NCI-H2171 (cell line): ENCODE results near the gene NXT1.

ENCODE experiments used
- DNase-seq: peaks from one replicate; lab custom pipeline; 2025; lab: John Stamatoyannopoulos, UW

Gene NXT1

DNA sequence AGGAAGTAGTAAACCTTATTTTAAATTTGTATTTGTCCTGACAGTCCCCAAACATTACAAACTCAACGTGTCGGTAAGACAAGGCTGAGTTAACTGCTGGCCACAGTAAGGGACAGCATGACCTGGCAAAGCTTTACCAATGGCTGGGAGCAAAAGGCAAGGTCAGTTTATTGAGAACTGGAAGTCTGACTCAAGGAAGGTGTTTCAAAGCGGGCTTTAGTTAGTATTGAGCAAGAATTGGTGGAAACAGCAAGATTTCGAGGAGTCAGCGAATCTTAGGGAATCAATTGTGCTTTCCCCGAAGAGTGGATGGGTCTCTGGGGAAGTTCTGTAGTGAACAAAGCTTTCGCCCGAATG, 10.5 kb downstream of the NXT1 start:
- no peak for DNase-seq

DNA sequence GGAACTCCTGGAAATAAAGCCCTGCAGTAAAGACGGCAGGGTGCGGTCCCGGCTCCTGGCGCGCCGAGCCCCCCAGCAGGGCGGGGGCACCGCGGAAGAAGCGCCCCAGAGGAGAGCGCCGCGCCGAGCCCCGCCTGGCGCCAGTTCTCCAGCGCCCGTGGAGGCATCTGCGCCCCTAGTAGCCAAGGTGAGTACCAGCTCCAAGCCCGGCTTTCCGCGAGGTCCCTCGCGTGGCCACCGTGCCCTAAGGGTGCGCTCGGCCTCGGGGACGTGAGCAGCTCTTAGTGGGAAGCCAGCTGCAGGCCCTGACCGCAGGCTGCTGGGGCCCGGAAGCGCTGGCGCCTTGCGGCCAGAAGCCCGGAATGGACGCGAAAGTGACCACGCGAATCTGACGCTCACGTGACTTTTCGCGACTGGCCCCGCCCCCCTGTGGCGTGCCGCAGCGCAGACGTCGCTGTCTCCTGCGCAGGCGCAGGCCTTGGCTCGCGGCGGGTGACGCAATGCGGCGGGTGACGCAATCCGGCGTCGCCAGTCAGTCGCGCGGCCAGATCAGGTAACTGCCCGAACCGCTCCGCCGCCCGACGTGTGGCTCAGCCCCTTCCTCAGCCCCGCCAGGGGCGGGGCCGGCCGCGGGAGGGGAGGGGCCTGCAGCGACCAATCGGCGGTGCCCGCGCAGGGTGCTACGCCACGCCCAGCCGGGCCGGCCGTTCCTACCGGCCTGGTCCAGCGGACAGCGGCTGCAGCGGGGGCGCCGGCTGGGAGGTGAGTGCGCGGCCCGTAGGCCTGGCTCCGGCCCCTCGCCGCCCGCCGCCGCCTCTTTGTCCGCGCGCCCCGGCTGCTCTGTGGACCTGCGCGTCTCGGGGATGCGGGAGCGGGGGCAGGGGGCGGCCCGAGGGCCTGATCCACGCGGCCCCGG, 11.1 kb downstream of the NXT1 start, which contains the start of gene GZF1:
Gene GZF1, plus strand, starts transcription at position 707 of the 916 bp plus-strand sequence. CDS start 2,202 bp downstream, outside the sequence.
- peak; percentile 98 for DNase-seq

DNA sequence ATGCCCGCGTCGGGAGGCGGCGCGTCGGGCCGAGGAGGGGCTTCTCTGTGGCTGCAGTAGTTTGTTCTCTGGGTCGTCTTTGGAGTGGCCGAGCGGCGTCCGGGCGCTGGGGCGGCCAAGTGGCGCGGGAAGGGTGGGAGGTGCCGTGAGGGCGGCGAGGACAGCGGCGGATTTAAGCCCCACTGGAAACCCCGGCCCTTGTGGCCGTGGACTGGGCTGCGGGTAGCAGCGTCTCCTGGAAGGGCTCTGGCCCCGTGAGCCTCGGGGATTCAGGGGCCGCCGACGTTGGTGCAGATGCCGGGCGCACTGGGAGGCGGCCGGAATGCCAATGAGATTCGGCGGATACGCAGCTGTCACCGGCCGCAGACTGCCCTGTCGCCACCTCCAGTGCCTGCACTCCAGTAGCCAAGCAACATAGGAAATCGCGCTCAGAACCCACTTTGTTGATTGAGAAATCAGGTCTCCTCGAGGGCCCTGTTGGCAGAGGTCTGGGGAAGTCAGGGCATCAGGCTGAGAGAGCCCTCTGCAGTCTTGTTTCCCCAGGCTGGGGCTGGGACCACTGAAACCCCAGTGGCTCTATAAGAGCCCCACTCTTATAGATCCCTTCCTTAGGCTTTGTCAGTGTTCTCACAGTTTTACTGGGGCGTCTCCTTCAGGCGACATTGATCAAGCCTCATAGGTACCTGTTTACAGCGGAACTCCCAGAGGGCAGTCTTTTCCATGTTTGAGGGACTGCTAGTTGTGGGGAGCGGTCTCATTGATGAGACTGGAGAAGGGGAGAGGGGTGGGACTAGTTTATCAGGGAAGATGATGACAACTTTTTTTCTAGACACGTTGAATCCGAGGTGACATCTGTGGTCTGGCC, 12.0 kb downstream of the NXT1 start:
- DNase-seq: no peak

DNA sequence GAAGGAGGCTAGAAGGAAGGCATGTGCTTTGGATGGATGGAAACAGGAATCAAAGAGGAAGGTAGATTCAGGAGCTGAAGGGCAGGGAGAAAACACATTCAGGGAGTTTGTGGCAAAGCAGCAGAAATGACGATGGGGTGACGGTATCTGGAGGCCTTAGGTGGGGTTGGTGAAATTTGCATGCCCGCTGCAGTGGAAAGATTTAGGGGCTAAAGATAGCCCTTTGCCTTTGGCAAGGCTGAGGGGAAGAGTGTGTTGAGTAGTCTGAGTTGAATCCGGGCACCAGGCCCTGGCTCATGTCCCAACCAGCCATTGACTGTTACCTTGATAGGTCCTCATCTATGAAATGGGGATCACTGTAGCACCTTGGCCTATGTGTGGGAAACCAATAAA, 12.7 kb downstream of the NXT1 start:
- DNase-seq: no peak

DNA sequence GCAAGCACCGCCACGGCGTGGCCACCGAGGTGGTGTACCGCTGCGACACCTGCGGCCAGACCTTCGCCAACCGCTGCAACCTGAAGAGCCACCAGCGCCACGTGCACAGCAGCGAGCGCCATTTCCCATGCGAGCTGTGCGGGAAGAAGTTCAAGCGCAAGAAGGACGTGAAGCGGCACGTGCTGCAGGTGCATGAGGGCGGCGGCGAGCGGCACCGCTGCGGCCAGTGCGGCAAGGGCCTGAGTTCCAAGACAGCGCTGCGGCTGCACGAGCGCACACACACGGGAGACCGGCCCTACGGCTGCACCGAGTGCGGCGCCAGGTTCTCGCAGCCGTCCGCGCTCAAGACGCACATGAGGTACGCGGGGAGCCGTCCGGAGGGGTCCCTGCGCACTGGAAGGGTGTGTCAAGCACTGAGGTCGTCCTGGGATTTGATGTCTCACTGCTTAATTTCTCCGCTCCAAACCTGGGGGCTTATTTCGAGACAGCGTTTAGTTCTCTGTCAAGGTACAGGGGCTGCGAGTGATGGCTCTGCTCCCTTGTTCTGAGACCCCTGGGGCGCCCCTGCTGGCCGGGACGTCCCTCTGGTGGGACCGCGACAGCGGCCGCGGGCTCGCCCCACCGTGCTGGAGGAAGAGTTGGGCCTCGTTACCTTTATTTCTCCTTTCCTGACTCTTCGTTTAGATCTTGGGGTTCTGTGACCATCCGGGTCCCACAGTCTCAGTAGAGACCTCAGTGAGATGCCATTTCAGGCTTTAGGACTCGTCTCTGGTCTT, 15.0 kb downstream of the NXT1 start:
- DNase-seq: no peak

DNA sequence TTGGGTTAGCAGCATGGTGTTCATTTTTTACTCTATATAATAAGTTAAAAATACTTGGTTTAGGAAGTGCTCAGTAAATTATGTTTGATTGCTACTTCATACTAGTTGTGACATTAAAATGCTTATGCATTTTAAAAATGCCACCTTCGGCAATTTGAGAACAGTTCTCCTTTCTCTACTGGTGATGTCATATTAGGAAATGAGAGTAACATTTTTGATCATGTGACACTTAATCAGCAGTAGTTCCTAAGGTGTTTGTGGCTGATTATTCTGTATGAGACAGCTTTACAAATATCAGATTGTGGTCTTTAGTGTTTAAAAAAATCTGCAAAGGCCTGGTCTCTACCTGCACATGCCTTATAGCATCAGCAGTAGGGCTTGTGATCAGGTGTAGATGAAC, 15.8 kb downstream of the NXT1 start:
- DNase-seq: no peak

DNA sequence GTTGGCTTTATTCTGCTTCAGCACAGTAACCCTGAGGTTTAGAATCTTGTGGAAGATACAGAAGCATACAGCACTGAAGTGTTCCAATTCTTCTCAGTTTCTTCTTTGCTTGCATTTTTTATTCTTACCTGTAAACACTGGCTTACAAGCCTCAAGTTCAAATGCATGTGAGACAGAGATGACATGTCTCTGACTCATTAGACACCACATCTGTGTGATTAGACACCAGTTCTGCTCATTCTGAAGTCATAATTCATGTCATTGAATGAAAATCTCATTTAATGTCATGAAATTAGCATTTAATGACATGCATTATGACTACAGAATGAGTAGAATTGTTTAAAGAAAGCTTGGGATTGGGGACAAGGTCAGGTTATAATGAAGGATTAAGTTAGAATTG, 17.2 kb downstream of the NXT1 start:
- DNase-seq: no peak

DNA sequence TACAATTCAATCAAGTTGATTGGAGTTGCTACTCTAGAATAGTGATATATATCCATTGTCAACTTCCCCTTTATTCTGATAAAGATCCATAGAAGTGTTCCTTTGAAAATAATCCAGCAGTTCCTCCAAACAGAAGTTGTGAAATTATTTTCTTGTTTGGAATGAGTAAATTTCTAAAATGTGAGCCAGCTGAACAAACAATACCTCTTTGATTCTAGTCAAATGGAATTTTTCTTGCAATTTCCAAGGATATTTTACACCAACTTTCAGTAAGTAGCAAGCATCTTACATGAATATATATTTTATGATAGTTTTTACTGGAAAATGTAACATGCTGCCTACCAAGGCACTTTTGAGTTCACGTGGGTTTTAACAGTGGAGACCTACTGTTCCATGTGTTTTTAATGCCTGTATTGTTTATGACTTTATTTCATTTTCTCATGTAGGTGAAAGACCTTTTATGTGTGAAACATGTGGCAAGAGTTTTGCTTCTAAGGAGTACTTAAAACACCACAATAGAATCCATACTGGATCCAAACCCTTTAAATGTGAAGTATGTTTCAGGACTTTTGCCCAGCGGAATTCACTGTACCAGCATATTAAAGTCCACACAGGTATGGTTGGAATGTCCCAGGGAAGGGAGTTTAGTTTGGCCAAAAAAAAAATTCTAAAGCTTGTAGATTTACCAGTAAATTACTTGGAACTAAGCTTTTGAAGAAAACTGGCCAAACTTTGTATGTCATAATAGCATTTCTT, 17.9 kb downstream of the NXT1 start:
- no peak for DNase-seq

DNA sequence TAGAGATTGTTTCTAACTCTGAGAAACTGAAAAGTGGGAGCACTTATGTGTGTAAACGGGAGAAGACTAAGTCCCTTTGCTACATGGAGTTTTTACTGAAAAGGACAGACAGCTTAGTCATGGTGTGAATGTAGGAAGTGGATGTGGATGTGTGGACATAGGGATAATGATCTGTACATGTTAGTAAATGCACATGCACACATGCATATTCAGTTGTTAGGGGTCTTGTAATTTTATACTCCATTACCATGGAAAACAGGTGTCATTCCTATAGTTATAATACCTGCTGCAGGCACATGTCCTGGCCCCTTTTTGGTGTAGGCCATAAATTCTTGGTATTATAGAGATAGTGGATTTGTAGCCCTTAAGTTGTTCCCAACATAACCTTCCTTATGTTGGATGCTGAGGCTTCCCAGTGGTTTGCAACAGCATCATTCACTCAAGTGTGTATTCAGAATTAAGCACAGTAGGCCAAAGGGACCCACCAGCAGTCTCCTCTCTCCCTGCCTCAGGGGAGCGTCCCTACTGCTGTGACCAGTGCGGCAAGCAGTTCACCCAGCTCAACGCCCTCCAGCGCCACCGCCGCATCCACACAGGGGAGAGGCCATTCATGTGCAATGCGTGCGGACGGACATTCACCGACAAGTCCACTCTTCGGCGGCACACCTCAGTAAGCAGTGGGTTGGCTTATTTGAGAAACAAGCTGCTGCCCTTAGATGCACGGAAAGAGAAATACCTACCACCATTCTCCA, 18.7 kb downstream of the NXT1 start:
- no peak for DNase-seq

DNA sequence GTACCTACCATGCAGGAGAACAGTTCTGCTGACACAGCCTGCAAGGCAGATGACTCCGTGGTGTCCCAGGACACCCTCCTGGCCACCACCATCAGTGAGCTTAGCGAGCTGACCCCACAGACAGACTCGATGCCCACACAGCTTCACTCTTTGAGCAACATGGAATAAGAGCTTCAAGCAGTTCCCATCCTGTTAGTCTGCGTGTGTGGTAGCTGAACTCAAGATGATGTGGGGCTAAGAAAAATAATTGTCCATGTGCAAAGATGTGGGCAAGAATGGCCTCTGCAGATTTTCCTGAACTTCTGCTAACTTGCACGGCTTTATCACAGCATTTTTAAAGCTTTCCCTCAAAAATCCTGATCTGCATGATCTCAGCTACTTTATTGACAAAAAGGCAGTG, 19.7 kb downstream of the NXT1 start:
- no peak for DNase-seq

DNA sequence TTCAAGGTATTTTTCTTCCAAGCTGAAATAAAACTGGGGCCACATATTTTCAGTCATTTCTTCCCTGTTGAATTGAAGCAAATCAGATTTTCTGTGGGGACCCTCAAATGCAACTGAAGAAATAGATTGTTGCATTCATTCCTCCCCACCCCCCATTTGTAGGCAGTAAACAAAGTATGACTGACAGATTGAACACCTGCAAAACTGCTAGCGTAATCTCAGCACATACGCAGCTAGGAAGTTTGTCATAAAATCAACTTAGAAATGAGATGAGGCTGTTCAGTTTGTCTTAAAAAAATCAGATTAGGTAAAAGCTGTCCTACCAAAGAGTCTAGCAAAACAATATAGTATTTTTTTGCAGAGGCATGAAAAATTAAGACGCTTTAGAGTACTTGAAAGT, 20.3 kb downstream of the NXT1 start:
- no peak for DNase-seq

DNA sequence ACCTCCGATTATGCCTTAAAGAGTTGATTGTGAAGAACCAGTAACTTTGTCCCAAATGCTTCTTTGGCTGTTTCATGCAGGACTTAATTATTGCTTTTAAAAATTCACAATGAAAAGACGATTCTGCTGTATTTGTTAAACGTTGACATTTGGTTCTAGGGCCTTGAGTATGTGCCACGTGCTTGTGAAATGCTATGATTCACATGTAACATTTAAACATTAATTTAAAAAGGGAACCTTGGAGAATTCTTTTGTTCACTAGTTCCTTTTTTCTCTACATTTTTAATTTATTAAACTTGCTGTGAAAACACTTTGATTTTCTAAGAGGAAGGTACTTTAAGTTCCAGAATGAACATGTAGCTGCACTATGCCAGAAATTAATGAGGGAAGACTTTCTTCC, 20.9 kb downstream of the NXT1 start:
- DNase-seq: no peak

DNA sequence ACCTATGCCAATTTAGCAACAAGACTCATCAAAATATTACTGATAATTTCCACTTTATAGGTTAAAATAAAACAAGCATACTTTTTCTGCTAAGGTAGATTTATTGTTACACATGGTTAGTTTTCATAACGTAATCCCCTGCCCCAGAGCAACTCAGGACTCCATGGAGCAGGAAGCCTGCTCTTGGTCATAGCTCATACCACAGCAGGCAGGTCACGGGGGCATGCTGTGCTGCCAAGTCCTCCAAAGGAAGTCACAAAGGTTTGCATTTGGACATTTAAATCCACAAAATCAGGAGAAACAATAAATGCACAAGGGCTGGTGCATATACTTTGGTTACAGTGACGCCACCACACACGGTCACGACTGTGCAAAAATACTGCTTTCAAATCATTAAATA, 23.9 kb downstream of the NXT1 start:
- no peak for DNase-seq

DNA sequence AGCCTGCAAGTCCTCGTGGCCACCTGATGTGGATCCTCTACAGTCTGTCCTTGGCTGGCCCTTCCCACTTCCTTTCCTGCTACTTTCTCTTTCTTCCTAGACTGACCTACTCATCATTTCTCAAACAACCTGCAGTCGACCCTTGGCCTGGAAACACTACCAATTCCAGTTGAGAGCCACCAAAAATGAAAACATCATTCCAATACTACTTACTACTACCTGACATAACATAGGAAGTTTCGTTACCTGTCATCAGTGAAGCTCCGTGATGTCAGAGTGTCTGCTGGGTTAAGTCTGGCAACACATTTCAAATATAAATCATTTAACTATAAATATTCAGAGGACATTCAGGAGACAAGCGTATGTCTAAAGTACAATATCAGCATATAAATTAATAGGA, 25.2 kb downstream of the NXT1 start:
- no peak for DNase-seq

DNA sequence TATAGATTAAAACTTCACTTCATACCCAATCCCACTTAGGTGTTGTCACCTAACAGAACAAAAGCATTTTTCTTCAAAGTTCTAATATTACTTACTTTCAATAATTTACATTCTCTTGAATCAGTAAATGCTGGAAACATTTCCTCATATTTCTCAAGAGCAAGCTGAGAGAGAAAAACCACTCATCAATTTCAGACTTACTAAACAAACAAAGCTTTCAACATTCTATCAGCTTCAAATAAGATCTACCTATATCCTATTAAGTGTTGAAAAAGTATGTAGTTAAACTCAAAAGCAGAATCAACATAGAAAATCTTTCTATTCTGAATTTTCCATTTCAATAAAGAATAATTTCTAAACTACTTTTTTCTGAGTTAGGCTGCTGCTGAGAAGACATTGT, 29.2 kb downstream of the NXT1 start:
- no peak for DNase-seq

DNA sequence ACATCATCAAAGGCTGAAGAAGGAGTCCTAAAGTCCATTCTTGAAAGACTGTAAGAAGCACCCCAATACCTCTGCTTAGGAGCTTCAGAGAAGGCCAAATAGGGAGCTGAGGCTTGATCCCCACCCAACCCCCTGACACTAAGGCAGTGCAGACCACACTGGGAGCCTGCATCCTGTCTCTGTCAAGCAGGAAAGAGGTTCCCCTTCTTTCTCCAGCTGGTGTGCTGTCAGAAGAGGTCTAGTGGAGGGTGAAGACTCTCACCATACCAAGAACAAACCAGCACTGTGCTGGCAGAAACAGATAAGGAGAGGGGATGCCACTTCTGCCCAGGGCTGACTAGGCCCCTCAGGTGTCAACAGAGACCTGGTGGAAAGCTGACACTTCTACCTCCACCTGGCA, 31.3 kb downstream of the NXT1 start:
- DNase-seq: no peak

DNA sequence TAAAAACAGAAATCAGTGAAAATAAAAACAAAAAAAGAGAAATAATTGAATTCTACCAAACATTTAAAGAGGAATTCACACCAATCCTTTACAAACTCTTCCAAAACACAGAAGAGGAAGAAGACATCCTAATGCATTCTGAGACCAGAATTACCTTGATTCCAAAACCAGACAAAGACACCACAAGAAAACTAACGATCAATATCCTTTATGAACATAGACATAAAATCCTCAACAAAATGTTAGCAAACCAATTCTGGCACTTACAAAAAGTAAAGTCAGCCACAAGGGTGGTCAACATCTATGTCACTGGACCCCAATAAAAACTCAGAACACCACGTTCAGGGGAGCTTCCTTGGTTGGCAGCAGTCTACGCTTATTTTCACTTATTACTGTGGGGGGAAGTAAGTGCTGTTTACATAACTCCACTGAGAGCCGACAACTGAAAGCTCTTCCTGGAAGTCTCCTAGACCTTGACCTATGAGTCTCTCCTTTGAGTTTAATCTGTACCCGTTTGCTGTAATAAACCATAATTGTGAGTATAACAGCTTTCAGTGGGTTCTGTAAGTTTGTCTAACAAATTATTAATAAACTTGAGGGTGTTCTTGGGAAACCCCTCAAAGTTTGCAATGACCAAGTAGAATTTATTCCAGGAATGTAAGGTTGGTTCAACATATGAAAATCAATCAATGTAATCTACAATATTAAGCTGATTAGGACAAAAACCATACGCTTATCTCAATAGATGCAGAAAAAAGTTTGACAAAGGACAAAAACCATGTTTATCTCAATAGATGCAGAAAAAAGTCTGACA, 35.9 kb downstream of the NXT1 start:
- DNase-seq: no peak

DNA sequence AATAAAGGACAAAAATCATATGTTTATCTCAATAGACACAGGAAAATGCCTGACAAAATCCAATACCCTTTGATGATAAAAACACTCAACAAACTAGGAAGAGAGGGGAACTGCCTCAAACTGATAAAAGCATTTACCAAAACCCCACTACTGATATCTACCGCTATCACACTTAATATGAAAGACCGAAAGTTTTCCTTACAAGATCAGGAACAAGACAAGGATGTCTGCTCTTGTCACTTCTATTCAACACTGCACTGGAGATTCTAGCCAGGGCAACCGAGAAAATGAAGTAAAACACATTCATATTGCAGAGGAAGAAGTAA, 36.5 kb downstream of the NXT1 start:
- no peak for DNase-seq

DNA sequence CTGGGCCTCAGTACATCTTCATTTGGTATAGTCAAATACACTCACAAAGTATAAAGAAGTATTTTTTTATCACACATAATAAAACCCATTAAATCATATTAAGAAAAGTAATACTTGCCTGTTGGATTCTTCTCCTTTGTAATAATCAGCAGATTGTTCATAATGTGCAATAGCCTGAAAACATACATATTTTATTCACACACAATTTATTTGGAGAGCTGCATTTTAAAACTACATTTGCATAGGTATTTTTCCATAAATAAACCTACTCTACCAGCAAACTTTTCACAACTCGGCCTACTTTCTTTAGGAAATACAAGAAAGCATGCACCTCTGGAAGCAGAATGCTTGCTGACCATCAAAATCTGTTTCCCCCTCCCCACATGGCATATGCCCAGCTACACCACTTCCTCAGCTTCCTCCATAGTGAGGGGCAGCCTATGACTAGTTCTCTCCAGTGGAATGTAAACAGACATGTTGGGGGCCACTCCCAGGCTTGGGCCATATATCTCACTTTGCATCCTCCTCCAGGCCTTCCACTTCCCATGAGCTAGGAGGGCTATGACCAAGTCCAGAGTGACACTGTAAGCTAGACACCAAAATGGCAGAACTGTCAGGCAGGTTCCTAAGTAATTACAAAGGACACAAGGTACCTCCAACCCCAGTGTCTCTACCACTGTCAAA, 39.6 kb downstream of the NXT1 start:
- no peak for DNase-seq
